Mesenchymal stem cell (in vitro differentiated cells and primary cell): Measurements from ENCODE around the gene SLCO3A1.

Experiments
- DNase-seq: peaks from one replicate; pipeline ENCODE4 v3.0.0-alpha.2; 2013
- H2AFZ ChIP-seq: one replicate; pipeline ENCODE4 v1.6.1; 2013; ENCODE audit warnings: low read depth, mild to moderate bottlenecking, control low read depth, inconsistent platforms, low read length, moderate library complexity
- H2AK5ac ChIP-seq: 2 replicates; pipeline ENCODE4 v1.6.1; 2013; ENCODE audit warnings: low read length, moderate library complexity, mild to moderate bottlenecking, inconsistent platforms; ENCODE audit not compliant: severe bottlenecking
- H2BK120ac ChIP-seq: one replicate; pipeline ENCODE4 v1.6.1; 2013; ENCODE audit warnings: low read depth, mild to moderate bottlenecking, inconsistent platforms, low read length, moderate library complexity
- H2BK12ac ChIP-seq, 2 experiments: one replicate each; pipeline ENCODE4 v1.6.1; 2013; ENCODE audit warnings: inconsistent platforms in 2 of 2, low read length in 2 of 2, mild to moderate bottlenecking in 2 of 2, moderate library complexity in 2 of 2, control low read depth in 1 of 2
- H2BK15ac ChIP-seq: one replicate; pipeline ENCODE4 v1.6.1; 2013; ENCODE audit warnings: mild to moderate bottlenecking, low read depth, inconsistent platforms; ENCODE audit not compliant: poor library complexity, severe bottlenecking
- H2BK5ac ChIP-seq: 2 replicates; pipeline ENCODE4 v1.6.1; 2013; ENCODE audit warnings: low read depth, mild to moderate bottlenecking, low read length, control low read depth, inconsistent platforms; ENCODE audit not compliant: poor library complexity, severe bottlenecking
- H3K14ac ChIP-seq, 2 experiments: one replicate each; pipeline ENCODE4 v1.6.1; 2013; ENCODE audit warnings: inconsistent platforms in 2 of 2, low read length in 2 of 2, control low read depth in 1 of 2, mild to moderate bottlenecking in 1 of 2, moderate library complexity in 1 of 2
- H3K18ac ChIP-seq, 2 experiments: one replicate each; pipeline ENCODE4 v1.6.1; 2013; ENCODE audit warnings: inconsistent platforms in 2 of 2, low read length in 2 of 2, control low read depth in 1 of 2, low read depth in 1 of 2, mild to moderate bottlenecking in 1 of 2
- H3K23ac ChIP-seq, 2 experiments: one replicate each; pipeline ENCODE4 v1.6.1; 2013; ENCODE audit warnings: inconsistent platforms in 2 of 2, low read length in 2 of 2, mild to moderate bottlenecking in 2 of 2, moderate library complexity in 2 of 2, control low read depth in 1 of 2
- H3K27ac ChIP-seq: 2 replicates; pipeline ENCODE4 v1.5.1; 2013; ENCODE audit warnings: mild to moderate bottlenecking, moderate library complexity, low read length, control low read depth, inconsistent platforms; ENCODE audit not compliant: poor library complexity, severe bottlenecking
- H3K27me3 ChIP-seq, 2 experiments: 2 replicates each; pipeline versions ENCODE4 v1.6.1 to v1.7.0; 2013; ENCODE audit warnings: low read length in 2 of 2, mild to moderate bottlenecking in 2 of 2, moderate library complexity in 2 of 2, control low read depth in 1 of 2, inconsistent platforms in 1 of 2; ENCODE audit not compliant: control insufficient read depth in 1 of 2, insufficient read depth in 1 of 2
- H3K36me3 ChIP-seq, 2 experiments: 2 replicates each; pipeline versions ENCODE4 v1.6.1 to v1.7.0; 2013; ENCODE audit warnings: low read length in 2 of 2, control low read depth in 1 of 2, inconsistent platforms in 1 of 2, low read depth in 1 of 2, mild to moderate bottlenecking in 1 of 2; ENCODE audit not compliant: insufficient read depth in 2 of 2, control insufficient read depth in 1 of 2
- H3K4ac ChIP-seq, 2 experiments: one replicate each; pipeline ENCODE4 v1.6.1; 2013; ENCODE audit warnings: inconsistent platforms in 2 of 2, low read length in 2 of 2, mild to moderate bottlenecking in 2 of 2, moderate library complexity in 2 of 2, control low read depth in 1 of 2, low read depth in 1 of 2
- H3K4me1 ChIP-seq: 2 replicates; pipeline ENCODE4 v1.6.1; 2013; ENCODE audit warnings: low read depth, low read length, control low read depth; ENCODE audit not compliant: control insufficient read depth, insufficient read depth
- H3K4me2 ChIP-seq: 2 replicates; pipeline ENCODE4 v1.6.1; 2013; ENCODE audit warnings: low read length, mild to moderate bottlenecking, inconsistent platforms; ENCODE audit not compliant: poor library complexity, severe bottlenecking
- H3K4me3 ChIP-seq, 2 experiments: 2 replicates each; pipeline versions ENCODE4 v1.5.1 to v1.7.0; 2013; ENCODE audit warnings: low read length in 2 of 2, mild to moderate bottlenecking in 2 of 2, control low read depth in 1 of 2, low read depth in 1 of 2; ENCODE audit not compliant: insufficient read depth in 1 of 2
- H3K79me1 ChIP-seq: replicated peaks from 2 replicates; pipeline ENCODE4 v1.6.1; 2013; ENCODE audit warnings: mild to moderate bottlenecking, control low read depth, low read length, inconsistent platforms; ENCODE audit not compliant: poor library complexity, severe bottlenecking
- H3K9ac ChIP-seq: 2 replicates; pipeline ENCODE4 v1.7.0; 2013; ENCODE audit warnings: mild to moderate bottlenecking, low read length, moderate library complexity
- H3K9me3 ChIP-seq: 2 replicates; pipeline ENCODE4 v1.7.0; 2013; ENCODE audit warnings: mild to moderate bottlenecking, low read length; ENCODE audit not compliant: control insufficient read depth
- H4K8ac ChIP-seq: one replicate; pipeline ENCODE4 v1.6.1; 2013; ENCODE audit warnings: inconsistent platforms, mild to moderate bottlenecking, low read length, moderate library complexity
- H4K91ac ChIP-seq: one replicate; pipeline ENCODE4 v1.6.1; 2013; ENCODE audit warnings: mild to moderate bottlenecking, low read length, inconsistent platforms
- WGBS: methylation state at CpG from one replicate; pipeline ENCODE4 v1.1.7; 2013; ENCODE audit warnings: mixed read lengths; 5-methylcytosine and 5-hydroxymethylcytosine counted together

SLCO3A1 gene

DNA sequence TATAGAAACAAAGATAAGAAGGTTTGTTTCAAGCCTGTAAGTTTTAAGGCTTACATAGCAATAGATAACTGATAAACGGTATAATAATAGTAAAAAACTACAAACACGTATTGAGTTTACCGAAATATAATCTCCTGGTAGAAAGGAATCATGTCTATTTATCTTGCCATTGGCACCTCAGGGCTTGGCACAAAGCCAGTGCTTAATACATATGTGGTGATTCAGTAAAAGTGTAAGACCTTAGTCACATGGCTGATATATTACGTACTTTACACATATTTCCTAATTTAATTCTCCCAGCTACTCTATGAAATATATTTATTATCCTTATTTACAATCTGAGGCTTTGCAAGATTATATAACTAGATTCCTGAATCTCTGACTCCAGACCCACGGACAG lies 32.0 kb upstream of the SLCO3A1 start:
- Histone ChIP-seq H3K4ac (no peak overlapping the region), H3K9me3 (no peaks in the 10 kb centered on the region), H3K23ac (no peak overlapping the region), H3K36me3 (no peaks in the 10 kb centered on the region), H3K14ac (no peak overlapping the region), H4K91ac (no peak overlapping the region), H3K18ac (no peak overlapping the region), H2AFZ (no peak overlapping the region), H3K4me1 (no peaks in the 10 kb centered on the region), H2AK5ac (no peak overlapping the region), H3K9ac (no peak overlapping the region), H2BK15ac (no peak overlapping the region), H3K79me1 (no peaks in the 10 kb centered on the region), H3K27me3 (no peaks in the 10 kb centered on the region), H3K4me3 (no peak overlapping the region), H2BK12ac (no peak overlapping the region), H4K8ac (no peak overlapping the region), H3K4me2 (no peak overlapping the region), H2BK5ac (no peak overlapping the region), H2BK120ac (no peak overlapping the region), H3K27ac (no peak overlapping the region)
- WGBS = 41% methylated on average over 1 of the region's 5 CpGs
- no peak for DNase-seq

DNA sequence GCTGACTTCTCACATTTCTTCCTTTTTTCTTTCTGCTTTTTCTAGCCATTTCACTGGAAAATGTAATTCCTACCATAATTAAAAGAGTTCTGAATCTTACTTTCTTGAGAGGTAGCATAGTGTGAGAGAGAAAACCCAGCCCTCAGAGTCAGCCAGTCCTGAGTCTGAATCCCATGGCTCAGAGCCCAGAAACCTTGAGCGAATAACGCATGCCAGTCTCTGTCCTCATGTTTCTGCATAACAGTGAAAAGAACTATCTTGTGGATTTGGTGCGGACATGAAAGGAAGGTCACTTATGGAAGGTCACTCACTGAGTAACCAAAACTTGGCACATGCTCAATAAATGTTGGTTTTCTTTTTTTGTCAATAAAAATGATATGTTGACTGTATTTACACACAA lies 29.3 kb upstream of the SLCO3A1 start:
- H2AFZ ChIP-seq = no peak overlapping the region
- H2BK12ac ChIP-seq = no peak overlapping the region
- 84% methylated on average over 3 of the region's 3 CpGs for WGBS

DNA sequence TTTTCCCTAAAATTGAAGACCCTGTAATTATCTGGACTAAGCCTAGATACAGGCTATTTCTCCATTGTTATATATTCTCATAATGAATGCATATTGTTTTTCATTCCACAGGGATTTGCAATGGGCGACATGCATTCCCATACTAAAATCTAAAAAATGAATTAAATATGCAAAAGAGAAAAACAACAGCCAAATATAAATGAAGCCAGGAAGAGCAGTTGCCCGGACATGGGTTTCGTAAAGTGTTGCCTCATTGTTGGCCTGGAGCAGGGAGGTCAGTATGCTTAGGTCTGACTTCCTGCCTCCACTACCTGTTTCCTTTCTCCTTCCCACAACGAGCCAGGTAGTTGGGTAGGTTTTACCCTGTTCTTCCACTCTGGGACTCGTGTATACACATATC lies 27.1 kb upstream of the SLCO3A1 start:
- Histone ChIP-seq H3K4ac (no peak overlapping the region), H3K9me3 (no peaks in the 10 kb centered on the region), H3K14ac (no peak overlapping the region), H2AFZ (no peak overlapping the region), H3K27me3 (peaks cover 0 to 4% of the 10 kb centered on the region in 2 experiments), H2BK12ac (no peak overlapping the region), H3K4me1 (no peaks in the 10 kb centered on the region), H2AK5ac (no peak overlapping the region), H2BK120ac (no peak overlapping the region), H3K4me3 (no peak overlapping the region), H3K27ac (no peak overlapping the region), H2BK5ac (no peak overlapping the region), H3K9ac (no peak overlapping the region), H3K4me2 (no peak overlapping the region), H4K8ac (no peak overlapping the region), H3K23ac (no peak overlapping the region), H2BK15ac (no peak overlapping the region), H3K18ac (no peak overlapping the region), H4K91ac (no peak overlapping the region), H3K79me1 (no peaks in the 10 kb centered on the region), H3K36me3 (no peaks in the 10 kb centered on the region)
- WGBS = 80% methylated on average over 2 of the region's 5 CpGs
- no peak for DNase-seq

More for the DNA sequence above, 29.3 kb upstream of the SLCO3A1 start:
- H3K4me1 ChIP-seq = no peaks in the 10 kb centered on the region
- H4K8ac ChIP-seq = no peak overlapping the region
- no peak overlapping the region for H3K23ac ChIP-seq
- H2BK15ac ChIP-seq = no peak overlapping the region
- no peak overlapping the region for H3K18ac ChIP-seq
- DNase-seq = no peak
- no peak overlapping the region for H3K4ac ChIP-seq
- no peak overlapping the region for H3K9ac ChIP-seq
- no peaks in the 10 kb centered on the region for H3K36me3 ChIP-seq
- no peak overlapping the region for H3K14ac ChIP-seq
- no peak overlapping the region for H2BK5ac ChIP-seq
- H3K79me1 ChIP-seq = no peaks in the 10 kb centered on the region
- H3K4me3 ChIP-seq = no peak overlapping the region
- no peaks in the 10 kb centered on the region for H3K9me3 ChIP-seq
- H4K91ac ChIP-seq = no peak overlapping the region
- no peaks in the 10 kb centered on the region for H3K27me3 ChIP-seq
- no peak overlapping the region for H2AK5ac ChIP-seq
- no peak overlapping the region for H3K4me2 ChIP-seq
- no peak overlapping the region for H2BK120ac ChIP-seq
- no peak overlapping the region for H3K27ac ChIP-seq

DNA sequence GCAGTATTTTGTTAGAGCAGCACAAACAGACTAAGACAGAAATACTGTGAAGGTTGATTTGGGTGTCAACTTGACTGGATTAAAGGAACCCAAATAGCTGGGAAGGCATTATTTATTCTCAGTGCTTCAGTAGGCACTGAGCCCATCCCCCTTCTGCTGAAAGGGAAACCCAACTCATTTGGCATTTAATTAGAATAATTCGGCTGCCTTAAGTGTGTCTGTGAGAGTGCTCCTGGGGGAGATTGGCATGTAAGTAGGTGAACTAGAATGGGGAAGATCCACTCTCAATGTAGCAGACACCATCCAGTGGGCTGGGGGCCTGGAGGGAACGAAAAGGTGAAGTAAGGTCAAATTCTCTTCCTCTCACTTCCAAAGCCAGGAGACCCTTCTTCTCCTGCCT lies 20.5 kb upstream of the SLCO3A1 start:
- DNase-seq = no peak
- Histone ChIP-seq H2BK5ac (no peak overlapping the region), H4K91ac (no peak overlapping the region), H3K4me2 (no peak overlapping the region), H3K36me3 (no peaks in the 10 kb centered on the region), H3K18ac (no peak overlapping the region), H2BK15ac (no peak overlapping the region), H3K27ac (no peak overlapping the region), H3K4me3 (no peak overlapping the region), H3K4me1 (no peaks in the 10 kb centered on the region), H3K4ac (no peak overlapping the region), H3K9me3 (peaks cover 9% of the 10 kb centered on the region), H3K27me3 (peaks cover 0 to 4% of the 10 kb centered on the region in 2 experiments), H3K23ac (no peak overlapping the region), H2AK5ac (no peak overlapping the region), H3K9ac (no peak overlapping the region), H3K79me1 (no peaks in the 10 kb centered on the region), H3K14ac (no peak overlapping the region), H2BK12ac (no peak overlapping the region), H2BK120ac (no peak overlapping the region), H4K8ac (no peak overlapping the region), H2AFZ (no peak overlapping the region)
- 67% methylated on average over 2 of the region's 2 CpGs for WGBS
